Lower lobe of right lung (tissue), 2 donors: ENCODE results near the gene ADGRL2. TPM values are rescaled to one million over a fixed set of nuclear protein-coding genes. Genes with fewer than 3 reads are reported as not detected.

Source experiments
- ATAC-seq, 2 donors: fragments of 200-7000 bp; cut with Tn5 transposase; one replicate each; pipeline ENCODE4 v1.9.1; 2020 to 2022; ENCODE audit warnings: mild to moderate bottlenecking in 2 of 2, moderate library complexity in 2 of 2
- DNase-seq: peaks from one replicate; pipeline ENCODE4 v3.0.0-alpha.2; 2020
- H3K27ac ChIP-seq: fragments of 200-600 bp; one replicate; pipeline ENCODE4 v1.8.0; 2022
- H3K27me3 ChIP-seq: fragments of 200-600 bp; one replicate; pipeline ENCODE4 v1.8.0; 2022; ENCODE audit warnings: low read depth
- H3K36me3 ChIP-seq: fragments of 200-600 bp; one replicate; pipeline ENCODE4 v1.8.0; 2022; ENCODE audit warnings: mild to moderate bottlenecking
- H3K4me1 ChIP-seq: fragments of 200-600 bp; one replicate; pipeline ENCODE4 v1.8.0; 2022
- H3K4me3 ChIP-seq: fragments of 200-600 bp; one replicate; pipeline ENCODE4 v1.8.0; 2022; ENCODE audit warnings: mild to moderate bottlenecking
- H3K9me3 ChIP-seq: fragments of 200-600 bp; one replicate; pipeline ENCODE4 v1.8.0; 2022
- CTCF ChIP-seq: fragments of 200-600 bp; IDR thresholded peaks from one replicate; pipeline ENCODE4 v1.8.0; 2022; ENCODE audit warnings: antibody characterized with exemption, mild to moderate bottlenecking
- intact Hi-C: fragments of 100-400 bp; cut with DNase I; formaldehyde crosslinking; loops from one replicate; pipeline ENCODE4 v1.11.0; 2022
- long read RNA-seq: library from polyadenylated mRNA; unstranded; transcript quantifications from one replicate; pipeline ENCODE4 v2.0.0, GENCODE V29; 2021
- total RNA-seq: library from RNA; stranded (reverse); fragmentation: NEBNext Ultra II Directional; extraction: Animal tissue kit (Norgen Biotek cat#: 25700); gene quantifications from one replicate; pipeline ENCODE4 v1.2.1, GENCODE V29; 2021
- donor health status: DM: no; HTN: yes; CAD: no; lungs with severe emphysema.

ADGRL2 gene
- 97.9 TPM for total RNA-seq
- long read RNA-seq, partial matches to known transcripts, result 33 of 65 reads
- long read RNA-seq, other reads (novel, unspliced or antisense), result 32 of 65 reads

DNA sequence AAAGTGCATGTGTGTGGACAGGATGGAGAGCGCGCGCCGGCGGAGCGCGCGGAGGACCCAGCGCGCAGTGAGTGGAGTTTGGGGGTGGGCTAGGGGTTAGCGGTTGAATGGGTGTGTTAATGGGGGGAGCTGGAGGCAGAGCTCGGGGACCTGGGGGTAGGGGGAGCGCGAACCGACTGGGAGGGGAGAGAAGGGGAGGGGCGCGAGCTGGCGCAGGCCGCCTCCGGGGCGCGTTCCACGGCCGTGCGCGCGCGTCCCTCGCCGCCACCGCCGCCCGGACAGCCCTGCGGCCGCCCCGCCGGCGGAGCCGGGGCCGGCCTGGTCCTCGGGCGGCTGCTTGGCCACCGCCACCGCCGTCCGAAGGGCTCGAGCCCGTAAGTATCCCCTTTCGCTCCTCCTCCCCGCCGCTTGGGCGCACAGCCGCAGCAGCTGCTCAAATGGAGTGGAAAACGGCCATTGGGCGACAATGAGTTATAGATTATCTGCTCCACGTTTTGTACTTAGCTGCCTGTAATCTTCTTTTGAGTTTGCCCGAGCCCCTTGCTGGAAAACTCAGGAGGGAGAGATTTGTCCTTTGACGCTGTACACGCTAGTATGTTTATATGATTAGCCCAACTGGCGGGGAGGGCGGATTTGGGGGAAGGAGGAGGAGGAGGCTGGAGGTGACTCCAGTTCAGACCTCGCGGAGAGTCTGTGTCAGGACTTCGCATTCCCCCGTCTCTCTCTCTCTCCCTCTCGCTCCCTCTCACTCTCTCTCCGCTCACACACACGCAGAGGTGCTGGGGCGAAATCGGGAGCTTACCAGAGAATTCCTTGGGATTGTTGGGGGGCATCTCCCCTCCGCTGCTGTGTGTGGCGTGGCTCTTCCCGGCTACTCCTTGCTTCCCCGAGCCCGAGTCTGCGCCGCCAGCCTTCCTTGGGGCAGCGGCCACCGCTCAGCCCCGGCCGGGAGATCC, at the start of gene ADGRL2:
TSS of gene ADGRL2 (plus strand) at position 240 of the 956 bp plus-strand sequence. CDS start 36,051 bp downstream, outside the sequence.
- H3K27me3 ChIP-seq, result peaks cover 9% of the 10 kb centered on the region
- no peaks in the 10 kb centered on the region for H3K9me3 ChIP-seq
- peak within 1 kb of the TSS; percentile 91 for H3K27ac ChIP-seq
- H3K4me3 ChIP-seq, result peak within 1 kb of the TSS; percentile 76
- peak; percentile 51 for DNase-seq
- no peaks in the 10 kb centered on the region for H3K36me3 ChIP-seq
- intact Hi-C loops, result no loop called here
- no peak for TF ChIP-seq CTCF
- peak; percentile 87 to 91 for ATAC-seq
- peaks cover 11% of the 10 kb centered on the region for H3K4me1 ChIP-seq

DNA sequence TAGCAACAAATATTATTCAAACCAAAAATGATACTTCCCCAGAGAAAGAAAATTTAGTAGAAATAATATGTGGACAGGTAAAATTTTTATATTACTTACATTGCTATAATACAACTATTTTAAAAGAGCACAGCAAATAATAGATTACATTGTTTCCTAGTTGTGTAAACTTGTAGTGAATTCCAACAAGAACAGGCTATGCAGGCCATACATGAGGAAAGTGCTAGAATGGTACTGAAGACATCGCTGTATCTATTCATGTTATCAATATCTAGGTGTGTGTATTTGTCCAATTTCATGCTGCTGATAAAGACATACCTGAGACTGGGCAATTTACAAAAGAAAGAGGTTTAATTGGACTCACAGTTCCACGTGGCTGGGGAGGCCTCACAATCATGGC, 47.9 kb upstream of the ADGRL2 start:
- H3K27me3 ChIP-seq, result no peaks in the 10 kb centered on the region
- intact Hi-C loops, result no loop called here
- ATAC-seq (no peak), DNase-seq (no peak)
- H3K36me3 ChIP-seq, result no peaks in the 10 kb centered on the region
- H3K9me3 ChIP-seq, result no peaks in the 10 kb centered on the region
- H3K4me3 ChIP-seq, result no peak overlapping the region
- H3K27ac ChIP-seq, result no peak overlapping the region
- no peaks in the 10 kb centered on the region for H3K4me1 ChIP-seq
- no peak for TF ChIP-seq CTCF

GRCh38 chr1:81754424-81754823, 46.3 kb upstream of the ADGRL2 start:
- DNase-seq, result no peak
- Histone ChIP-seq H3K4me1 (no peaks in the 10 kb centered on the region), H3K27ac (no peak overlapping the region), H3K9me3 (no peaks in the 10 kb centered on the region), H3K36me3 (no peaks in the 10 kb centered on the region), H3K4me3 (no peak overlapping the region), H3K27me3 (no peaks in the 10 kb centered on the region)
- ATAC-seq, result no peak
- TF ChIP-seq CTCF, result no peak
- intact Hi-C loops, result no loop called here

DNA sequence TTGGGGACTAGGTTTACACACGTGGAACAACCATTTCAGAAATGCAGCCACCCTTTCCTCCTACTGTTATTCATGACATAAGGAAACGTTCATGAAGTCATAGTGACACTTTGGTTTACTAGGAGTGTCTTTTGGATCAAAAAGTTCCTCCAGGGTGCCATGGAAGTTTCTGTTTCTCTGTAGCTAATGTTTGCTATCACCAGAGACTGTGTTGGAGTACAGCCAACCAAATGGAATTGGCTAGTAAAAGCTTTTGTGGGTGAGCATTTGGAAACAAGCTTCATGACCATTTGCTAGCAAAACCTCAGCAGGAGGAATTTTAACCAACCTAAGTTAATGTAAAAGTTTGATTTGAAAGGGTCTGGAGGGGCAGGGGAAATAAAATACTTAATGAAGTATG, 43.9 kb upstream of the ADGRL2 start:
- no peaks in the 10 kb centered on the region for H3K9me3 ChIP-seq
- H3K27me3 ChIP-seq, result no peaks in the 10 kb centered on the region
- DNase-seq, result no peak
- intact Hi-C loops, result no loop called here
- no peaks in the 10 kb centered on the region for H3K36me3 ChIP-seq
- ATAC-seq, result no peak
- no peak overlapping the region for H3K27ac ChIP-seq
- H3K4me3 ChIP-seq, result no peak overlapping the region
- no peaks in the 10 kb centered on the region for H3K4me1 ChIP-seq
- no peak for TF ChIP-seq CTCF

GRCh38 chr1:81757398-81758020, 43.2 kb upstream of the ADGRL2 start:
- no peak for TF ChIP-seq CTCF
- Histone ChIP-seq H3K36me3 (no peaks in the 10 kb centered on the region), H3K4me3 (no peak overlapping the region), H3K27ac (no peak overlapping the region), H3K9me3 (no peaks in the 10 kb centered on the region), H3K4me1 (no peaks in the 10 kb centered on the region), H3K27me3 (no peaks in the 10 kb centered on the region)
- ATAC-seq (no peak), DNase-seq (no peak)
- intact Hi-C loops, result no loop called here
